Muscle of back (tissue), 13 donors: ENCODE results near the gene ZYX. TPM values are rescaled to one million over a fixed set of nuclear protein-coding genes. Genes with fewer than 3 reads are reported as not detected.

ENCODE experiments used
- DNase-seq, 3 donors: peaks; one replicate each; pipeline versions ENCODE4 v3.0.0 to v3.0.0-alpha.2; 2013
- long read RNA-seq, 9 donors: transcript quantifications; one replicate each; lab custom pipeline, GENCODE V29; 2026
- polyA plus RNA-seq, 10 donors: library from polyadenylated mRNA; unstranded; fragments of 120-200 nt; gene quantifications; one replicate each; pipeline ENCODE4 v1.2.1, GENCODE V29; 2013; ENCODE audit not compliant: insufficient read length in 10 of 10

Gene ZYX, protein sequence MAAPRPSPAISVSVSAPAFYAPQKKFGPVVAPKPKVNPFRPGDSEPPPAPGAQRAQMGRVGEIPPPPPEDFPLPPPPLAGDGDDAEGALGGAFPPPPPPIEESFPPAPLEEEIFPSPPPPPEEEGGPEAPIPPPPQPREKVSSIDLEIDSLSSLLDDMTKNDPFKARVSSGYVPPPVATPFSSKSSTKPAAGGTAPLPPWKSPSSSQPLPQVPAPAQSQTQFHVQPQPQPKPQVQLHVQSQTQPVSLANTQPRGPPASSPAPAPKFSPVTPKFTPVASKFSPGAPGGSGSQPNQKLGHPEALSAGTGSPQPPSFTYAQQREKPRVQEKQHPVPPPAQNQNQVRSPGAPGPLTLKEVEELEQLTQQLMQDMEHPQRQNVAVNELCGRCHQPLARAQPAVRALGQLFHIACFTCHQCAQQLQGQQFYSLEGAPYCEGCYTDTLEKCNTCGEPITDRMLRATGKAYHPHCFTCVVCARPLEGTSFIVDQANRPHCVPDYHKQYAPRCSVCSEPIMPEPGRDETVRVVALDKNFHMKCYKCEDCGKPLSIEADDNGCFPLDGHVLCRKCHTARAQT
- 100 to 1,000 TPM; 156 to 277 (median 198) TPM for polyA plus RNA-seq
- long read RNA-seq, donor 1, transcript ZYX-201 (10 exons, 2,493 nt): major isoform, 16 of 180 reads
- long read RNA-seq, donor 1, partial matches to known transcripts: 104 of 180 reads
- long read RNA-seq, donor 1, other reads (novel, unspliced or antisense): 58 of 180 reads
- long read RNA-seq, donor 2, transcript ZYX-201 (10 exons, 2,493 nt): major isoform, 5 of 90 reads
- long read RNA-seq, donor 2, partial matches to known transcripts: 77 of 90 reads
- long read RNA-seq, donor 2, other reads (novel, unspliced or antisense): 7 of 90 reads
- long read RNA-seq, donor 3: 0 reads
- long read RNA-seq, donor 4, transcript ZYX-201 (10 exons, 2,493 nt): major isoform, 8 of 93 reads
- long read RNA-seq, donor 4, partial matches to known transcripts: 48 of 93 reads
- long read RNA-seq, donor 4, other reads (novel, unspliced or antisense): 36 of 93 reads
- long read RNA-seq, donor 5, transcript ZYX-201 (10 exons, 2,493 nt): major isoform, 8 of 241 reads
- long read RNA-seq, donor 5, partial matches to known transcripts: 173 of 241 reads
- long read RNA-seq, donor 5, other reads (novel, unspliced or antisense): 59 of 241 reads
- long read RNA-seq, donor 6, transcript ZYX-201 (10 exons, 2,493 nt): major isoform, 16 of 109 reads
- long read RNA-seq, donor 6, partial matches to known transcripts: 74 of 109 reads
- long read RNA-seq, donor 6, other reads (novel, unspliced or antisense): 18 of 109 reads
- long read RNA-seq, donor 7, transcript ZYX-201 (10 exons, 2,493 nt): major isoform, 16 of 81 reads
- long read RNA-seq, donor 7, partial matches to known transcripts: 55 of 81 reads
- long read RNA-seq, donor 7, other reads (novel, unspliced or antisense): 10 of 81 reads
- long read RNA-seq, donor 8, transcript ZYX-201 (10 exons, 2,493 nt): major isoform, 8 of 72 reads
- long read RNA-seq, donor 8, partial matches to known transcripts: 55 of 72 reads
- long read RNA-seq, donor 8, other reads (novel, unspliced or antisense): 8 of 72 reads
- long read RNA-seq, donor 9, partial matches to known transcripts: 13 of 20 reads
- long read RNA-seq, donor 9, other reads (novel, unspliced or antisense): 6 of 20 reads

- peak; percentile 96 to 98 (median 97) for DNase-seq
Observed at GRCh38 chr7:143380646-143381426, at the start of gene ZYX. ZYX (plus strand) TSS chr7:143381345; CDS start chr7:143381572, 227 bp downstream.

DNA sequence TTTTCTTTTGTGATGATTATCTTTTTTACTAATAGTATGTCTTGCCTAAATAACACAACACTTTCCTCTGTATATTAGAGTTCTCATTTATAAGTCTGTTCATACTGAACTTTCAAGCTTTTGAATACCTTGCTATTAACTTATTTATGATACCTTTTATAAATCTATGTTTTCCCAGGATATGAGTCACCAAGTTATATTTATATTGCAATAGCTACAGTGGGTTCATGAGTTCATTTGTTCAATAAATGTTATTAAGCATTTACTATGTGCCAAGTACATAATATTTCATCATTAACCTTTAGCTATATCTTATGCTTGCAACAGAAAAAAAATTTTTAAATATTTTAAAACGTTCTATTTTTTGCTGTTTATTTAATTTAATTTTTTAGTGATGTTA lies 46.9 kb upstream of the ZYX start:
- no peak for DNase-seq

DNA sequence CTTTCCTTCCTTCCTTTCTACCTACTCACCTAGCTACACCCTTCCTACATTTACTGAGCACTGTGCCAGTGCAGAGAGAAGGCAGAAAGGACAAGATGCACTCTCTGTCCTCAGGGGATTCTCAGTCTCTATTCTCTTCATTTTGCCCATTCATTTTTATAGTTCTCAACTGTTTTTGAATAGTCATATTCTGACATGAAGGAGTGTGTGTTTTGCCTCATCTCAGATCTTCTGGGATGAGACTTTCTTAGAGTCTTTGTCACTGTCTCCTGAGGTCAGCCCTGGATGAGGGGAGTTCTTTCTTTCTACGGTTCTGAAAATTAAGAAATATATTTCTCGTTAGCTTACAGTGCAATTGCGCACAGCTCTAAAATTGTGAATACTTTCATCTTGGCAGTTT lies 43.9 kb upstream of the ZYX start:
- no peak for DNase-seq

DNA sequence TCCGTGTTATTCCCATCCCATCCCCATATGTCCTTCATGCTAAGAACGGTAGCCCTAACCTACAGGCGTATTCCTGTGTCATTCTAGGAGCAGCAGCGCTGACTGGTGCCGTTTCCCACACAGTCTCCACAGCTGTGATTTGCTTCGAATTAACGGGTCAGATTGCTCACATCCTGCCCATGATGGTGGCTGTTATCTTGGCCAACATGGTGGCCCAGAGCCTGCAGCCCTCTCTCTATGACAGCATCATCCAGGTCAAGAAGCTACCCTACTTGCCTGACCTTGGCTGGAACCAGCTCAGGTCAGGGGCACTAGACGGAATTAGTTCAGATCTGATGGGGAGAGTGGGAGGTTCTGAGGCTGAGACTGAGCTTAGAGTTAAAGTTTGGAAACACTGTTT lies 39.3 kb upstream of the ZYX start:
- DNase-seq: no peak

GRCh38 chr7:143343596-143343995 lies 37.5 kb upstream of the ZYX start:
- DNase-seq: no peak

GRCh38 chr7:143345428-143345900 lies 35.7 kb upstream of the ZYX start:
- peak in 2 of 3 donors; percentile 46 to 67 for DNase-seq

GRCh38 chr7:143346018-143346417 lies 35.1 kb upstream of the ZYX start:
- DNase-seq: no peak

DNA sequence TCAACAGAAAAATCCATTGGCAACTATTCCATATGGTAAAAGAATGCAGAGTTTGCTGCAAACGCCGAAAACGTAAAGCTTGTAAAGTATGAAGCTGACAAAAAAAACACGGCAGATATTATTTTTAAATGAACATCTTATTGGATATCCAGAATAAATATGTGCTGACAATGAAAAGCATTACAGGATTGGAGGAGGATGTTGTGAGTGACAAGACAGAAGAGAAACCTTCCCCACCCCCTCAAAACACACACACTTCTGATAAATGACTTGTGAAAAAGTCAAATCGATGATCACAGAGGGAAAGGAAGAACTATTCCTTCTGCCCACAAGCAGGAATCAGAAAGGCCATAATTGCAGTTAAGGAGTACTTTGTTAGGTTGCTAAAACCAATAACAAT lies 33.2 kb upstream of the ZYX start:
- no peak for DNase-seq

DNA sequence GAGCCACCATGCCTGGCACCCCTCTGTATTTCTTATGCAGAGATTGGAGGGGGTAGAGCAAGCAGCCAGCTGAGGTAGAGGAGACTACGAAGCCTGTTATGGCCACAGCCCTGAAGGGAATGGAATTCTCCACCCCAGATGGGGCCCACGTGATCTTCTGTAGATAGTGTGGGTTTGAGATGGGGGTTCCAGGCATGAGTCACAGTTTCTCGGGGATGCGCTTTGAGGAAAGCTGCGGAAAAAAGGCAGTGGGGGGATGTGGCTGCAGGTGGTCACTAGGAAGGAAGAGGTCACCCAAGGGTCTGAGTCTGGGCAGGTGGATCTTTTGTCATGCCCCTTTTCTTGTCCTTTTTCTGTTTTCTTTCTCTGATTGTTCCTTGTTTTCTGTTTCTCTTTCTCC lies 30.1 kb upstream of the ZYX start:
- no peak for DNase-seq

- DNase-seq: no peak
Observed at GRCh38 chr7:143351574-143351973, 29.6 kb upstream of the ZYX start.

DNA sequence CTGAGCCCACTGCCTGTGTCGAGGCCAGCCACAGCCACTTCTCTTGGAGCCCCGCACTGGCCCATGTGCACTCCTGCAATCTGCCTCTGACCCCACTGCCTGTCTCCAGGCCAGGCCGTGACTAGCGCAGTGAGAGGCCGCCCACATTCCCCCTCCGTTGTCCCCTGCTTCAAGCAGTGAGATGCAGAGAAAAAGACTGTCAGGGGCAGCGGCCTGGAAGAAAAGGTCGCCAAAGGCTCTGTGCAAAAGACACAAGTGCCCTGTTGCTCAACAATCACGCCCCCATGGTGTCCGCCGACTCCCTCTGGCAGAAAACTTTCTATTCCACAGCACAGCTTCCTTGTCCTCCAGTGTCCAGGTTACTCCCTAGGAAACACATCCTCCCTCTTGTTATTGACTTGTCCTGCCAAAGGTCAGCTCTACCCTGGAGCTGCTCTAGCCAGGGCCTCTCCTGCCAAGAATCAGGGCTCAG lies 28.6 kb upstream of the ZYX start:
- DNase-seq: no peak

DNA sequence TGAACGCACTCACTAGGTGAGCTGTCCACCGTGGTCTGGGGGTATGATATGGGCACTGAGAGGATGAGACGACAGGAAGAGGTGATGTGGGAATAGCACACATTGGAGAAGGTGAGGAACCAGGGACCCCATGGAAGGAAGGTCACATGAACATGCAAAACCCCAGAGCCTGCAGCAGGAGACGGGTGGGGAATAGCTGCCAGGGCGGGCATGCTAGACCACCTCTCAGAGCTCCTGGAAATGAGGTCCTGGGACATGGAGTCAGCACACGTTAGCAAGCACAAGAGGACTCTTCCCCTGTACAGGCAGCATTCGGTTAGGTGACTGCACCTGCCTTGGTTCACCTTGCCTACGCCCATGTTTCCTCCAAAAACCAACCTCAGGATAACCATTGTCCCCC lies 26.8 kb upstream of the ZYX start:
- DNase-seq: no peak

DNA sequence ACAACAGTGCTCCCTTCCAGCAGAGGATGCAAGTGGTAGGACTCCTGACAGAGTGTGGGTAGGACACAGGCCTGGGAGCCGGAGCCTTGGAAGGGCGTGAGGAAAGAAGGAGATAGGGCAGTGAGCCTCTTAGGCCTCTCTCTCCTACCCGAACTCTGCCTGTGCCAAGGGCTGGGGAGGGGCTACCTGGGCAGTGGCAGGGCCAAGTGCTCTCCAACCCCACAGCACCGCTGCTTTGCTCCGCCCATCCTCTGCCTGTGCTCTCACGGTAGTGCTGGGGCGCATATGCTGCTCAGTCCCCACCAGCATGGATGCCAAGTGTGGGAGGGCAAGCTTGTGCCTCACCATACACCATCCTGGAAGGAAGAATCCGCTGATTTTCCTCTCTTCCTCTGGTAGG lies 26.2 kb upstream of the ZYX start:
- DNase-seq: no peak

DNA sequence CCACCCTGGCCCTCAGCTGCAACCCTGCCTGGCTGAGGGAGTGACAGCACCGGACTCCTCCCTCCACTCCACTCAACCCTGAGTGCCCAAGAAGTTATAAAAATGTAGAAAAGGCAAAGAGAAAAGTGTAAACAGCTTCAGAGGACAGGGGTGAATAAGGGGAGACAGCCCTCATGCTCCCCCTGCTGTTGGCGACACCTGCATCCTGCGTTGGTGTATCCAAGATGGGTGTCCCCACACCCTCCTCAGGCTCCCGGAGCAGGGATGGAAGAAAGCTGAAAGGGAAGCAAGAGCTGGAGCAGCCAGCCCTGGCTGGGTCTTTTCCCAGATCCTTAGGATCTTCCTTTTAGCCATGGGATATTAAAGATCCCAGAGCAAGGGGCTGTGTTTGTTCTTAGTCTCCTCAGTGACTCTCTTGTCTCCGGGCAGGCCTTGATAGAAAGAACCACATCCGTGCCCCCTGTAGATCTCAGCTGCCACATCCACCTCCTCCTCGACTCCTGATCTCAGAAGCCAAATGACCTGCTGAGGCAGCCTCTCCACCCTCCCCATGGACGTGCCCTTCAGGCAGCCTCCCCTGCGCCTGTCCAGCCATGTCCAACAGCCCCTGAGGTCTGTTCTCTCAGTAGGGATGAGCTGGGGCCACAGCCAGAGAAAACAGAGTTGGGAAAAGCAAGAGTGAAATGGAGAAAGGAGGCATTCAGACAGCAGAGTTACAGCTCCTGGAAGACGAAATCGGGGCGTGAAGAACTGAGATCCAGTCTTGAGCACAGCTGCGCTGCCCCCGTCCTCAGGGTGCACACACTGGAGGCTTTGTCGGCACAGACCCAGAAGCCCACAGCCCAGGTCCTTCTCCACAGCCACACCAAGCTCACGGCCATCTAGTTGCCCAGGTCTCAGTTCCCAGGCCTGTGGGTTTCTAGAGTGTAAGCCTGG lies 25.4 kb upstream of the ZYX start:
- no peak for DNase-seq

GRCh38 chr7:143356414-143357050 lies 24.6 kb upstream of the ZYX start:
- no peak for DNase-seq

- DNase-seq: no peak
Observed at GRCh38 chr7:143358626-143359025, 22.5 kb upstream of the ZYX start.

DNA sequence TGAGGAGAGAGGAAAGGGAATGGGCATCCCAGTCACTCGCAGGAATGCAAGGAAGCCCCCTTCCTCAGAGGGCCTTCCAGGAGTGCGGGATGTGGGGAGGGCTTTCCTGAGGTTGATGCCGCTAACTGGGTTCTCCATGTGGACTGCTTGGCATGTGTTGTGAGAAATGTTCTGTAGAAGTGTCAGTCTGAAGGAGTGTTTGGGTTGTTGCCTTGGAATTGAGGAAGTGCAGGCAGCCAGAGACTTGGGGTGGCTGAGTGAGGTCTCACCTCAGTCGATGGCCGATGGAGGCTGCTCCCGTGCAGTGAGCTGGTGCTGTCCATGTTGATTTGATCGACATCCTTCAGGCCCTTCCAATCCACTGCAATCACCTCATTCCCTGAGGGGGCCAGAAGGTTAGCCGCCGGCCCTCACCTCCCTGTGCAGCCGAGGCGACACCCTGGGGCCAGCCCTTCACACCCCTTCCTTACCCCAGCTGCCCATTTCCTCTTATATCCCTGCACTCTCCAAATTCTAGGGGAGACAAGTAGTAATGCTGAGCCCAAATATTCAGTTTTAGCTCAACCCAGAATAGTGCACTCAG lies 21.3 kb upstream of the ZYX start:
- DNase-seq: no peak
